ENCODE results near the gene TBC1D16. TPM values are rescaled to one million over a fixed set of nuclear protein-coding genes. Genes with fewer than 3 reads are reported as not detected.

The TBC1D16 gene
- polyA plus RNA-seq, 1 experiment, result 9.0 TPM

DNA sequence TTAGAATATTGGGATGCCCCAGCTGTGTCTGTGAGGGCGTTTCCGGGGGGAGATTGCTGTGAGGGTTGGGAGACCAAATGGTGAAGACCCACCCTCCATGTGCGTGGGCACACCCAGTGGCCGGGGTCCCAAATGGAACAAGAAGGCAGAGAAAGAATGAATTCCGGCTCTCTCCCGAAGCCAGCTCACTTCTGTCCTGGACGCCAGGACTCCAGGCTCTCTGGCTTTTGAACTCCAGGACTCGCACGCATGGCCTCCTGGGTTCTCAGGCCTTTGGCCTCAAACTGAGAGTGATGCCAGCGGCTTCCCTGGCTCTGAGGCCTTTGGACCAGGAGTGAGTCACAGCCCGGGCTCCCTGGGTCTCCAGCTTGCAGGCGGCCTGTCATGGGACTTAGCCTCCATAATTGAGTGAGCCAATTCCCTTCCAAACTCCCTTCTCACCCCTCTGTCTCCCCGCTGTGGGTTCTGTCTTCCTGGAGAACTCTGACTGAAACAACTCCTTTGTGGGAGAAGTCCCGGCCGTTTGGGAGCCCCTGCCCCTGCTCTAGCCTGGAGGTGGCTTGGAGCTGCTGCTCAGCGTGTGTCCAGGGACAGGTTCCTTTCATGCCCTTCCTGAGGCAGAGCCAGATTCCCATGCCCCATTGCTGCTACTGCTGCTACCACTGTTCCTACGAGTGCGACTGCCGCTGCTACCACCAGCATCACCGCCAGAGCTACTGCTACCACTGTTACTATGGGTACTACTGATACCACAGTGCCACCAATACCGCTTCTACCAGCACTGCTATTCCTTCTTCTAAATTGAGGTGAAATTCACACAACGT is 146.6 kb downstream of the TBC1D16 start:
- no peak for DNase-seq (ENCODE audit: low read depth)
- TF ChIP-seq CTCF (IDR thresholded peaks at IDR 0.05; ENCODE audit: insufficient read depth, low read depth, low read length), result no peak
- Histone ChIP-seq H3K36me3 (ENCODE audit: control insufficient read depth, insufficient read depth, low read length) (no peaks in the 10 kb centered on the region), H3K27me3 (ENCODE audit: control insufficient read depth, insufficient read depth, low read length) (peaks cover 8% of the 10 kb centered on the region), H3K4me3 (ENCODE audit: low read depth, low read length) (no peak overlapping the region)
- ChIA-PET POLR2A (no interaction called here), CTCF (interaction anchor here (0.6 kb wide), 1 partner anchor 150 kb away, joined by 3 read pairs; no protein-coding TSS in a partner anchor)

- TF ChIP-seq CTCF (IDR thresholded peaks at IDR 0.05; ENCODE audit: insufficient read depth, low read depth, low read length), result no peak
- peaks cover 8% of the 10 kb centered on the region for H3K27me3 ChIP-seq (ENCODE audit: control insufficient read depth, insufficient read depth, low read length)
- ChIA-PET CTCF (no interaction called here), POLR2A (no interaction called here)
- H3K36me3 ChIP-seq (ENCODE audit: control insufficient read depth, insufficient read depth, low read length), result no peaks in the 10 kb centered on the region
- DNase-seq (ENCODE audit: low read depth), result no peak
- no peak overlapping the region for H3K4me3 ChIP-seq (ENCODE audit: low read depth, low read length)
Measured at GRCh38 chr17:79888009-79888540, 147.6 kb downstream of the TBC1D16 start.

DNA sequence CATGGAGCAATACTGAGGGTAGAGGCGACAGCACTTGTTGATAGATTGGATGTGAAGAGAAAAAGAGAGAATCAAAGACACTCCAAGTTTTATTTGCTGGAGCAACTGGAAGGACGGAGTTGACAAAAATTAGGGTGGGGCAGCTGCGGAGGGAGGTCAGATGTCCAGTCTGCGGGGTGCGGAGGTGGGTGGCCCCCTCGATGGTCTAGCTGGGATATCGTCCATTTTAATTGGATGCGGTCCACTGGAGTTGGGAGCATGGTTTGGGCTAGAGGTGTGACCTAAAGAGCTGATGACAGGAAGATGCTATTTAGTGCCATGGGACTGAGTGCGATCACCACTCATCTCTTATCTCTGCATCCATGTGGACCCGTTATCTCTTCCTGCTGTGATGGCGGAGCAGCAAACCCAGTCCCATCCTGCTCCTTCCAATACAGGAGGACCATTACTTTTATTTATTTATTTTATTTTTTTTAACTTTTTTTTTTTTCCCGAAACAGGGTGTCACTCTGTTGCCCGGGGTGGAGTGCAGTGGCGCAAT is 148.2 kb downstream of the TBC1D16 start:
- Histone ChIP-seq H3K27me3 (ENCODE audit: control insufficient read depth, insufficient read depth, low read length) (peaks cover 8% of the 10 kb centered on the region), H3K36me3 (ENCODE audit: control insufficient read depth, insufficient read depth, low read length) (no peaks in the 10 kb centered on the region), H3K4me3 (ENCODE audit: low read depth, low read length) (no peak overlapping the region)
- no peak for TF ChIP-seq CTCF (IDR thresholded peaks at IDR 0.05; ENCODE audit: insufficient read depth, low read depth, low read length)
- CTCF ChIA-PET, result no interaction called here
- POLR2A ChIA-PET, result no interaction called here
- no peak for DNase-seq (ENCODE audit: low read depth)

GRCh38 chr17:79883202-79883601 is 152.5 kb downstream of the TBC1D16 start:
- Histone ChIP-seq H3K27me3 (ENCODE audit: control insufficient read depth, insufficient read depth, low read length) (no peaks in the 10 kb centered on the region; the same call in 1 of the 2 replicates), H3K36me3 (ENCODE audit: control insufficient read depth, insufficient read depth, low read length) (no peaks in the 10 kb centered on the region), H3K4me3 (ENCODE audit: low read depth, low read length) (no peak overlapping the region)
- DNase-seq (ENCODE audit: low read depth), result no peak
- ChIA-PET CTCF (interaction anchor here (0.7 kb wide), 1 partner anchor 10 kb away, joined by 3 read pairs; no protein-coding TSS in a partner anchor), POLR2A (no interaction called here)
- no peak for TF ChIP-seq CTCF (IDR thresholded peaks at IDR 0.05; ENCODE audit: insufficient read depth, low read depth, low read length)

Other genes with a start within 250 kb of the TBC1D16 start
- 0.32 and 0.47 TPM in 2 replicates for gene CBX8, start 238.8 kb downstream of the TBC1D16 start, polyA plus RNA-seq (2011; rRNA removed)
- 8.0 and 10.4 TPM in 2 replicates for gene CBX4, start 196.4 kb downstream of the TBC1D16 start, polyA plus RNA-seq (2011; rRNA removed)
- 2.3 and 3.1 TPM in 2 replicates for gene CCDC40, start 770 bp upstream of the TBC1D16 start, polyA plus RNA-seq (2011; rRNA removed)
- gene GAA, start 65.7 kb upstream of the TBC1D16 start, polyA plus RNA-seq (2011; rRNA removed), result 3.3 and 5.7 TPM in 2 replicates
- gene EIF4A3, start 111.3 kb upstream of the TBC1D16 start, polyA plus RNA-seq (2011; rRNA removed), result 89.0 and 89.4 TPM in 2 replicates
- not detected in 2 replicates for gene CARD14, start 134.2 kb upstream of the TBC1D16 start, polyA plus RNA-seq (2011; rRNA removed)
- 26.3 and 44.4 TPM in 2 replicates for gene SGSH, start 184.5 kb upstream of the TBC1D16 start, polyA plus RNA-seq (2011; rRNA removed)
- gene SLC26A11, start 184.6 kb upstream of the TBC1D16 start, polyA plus RNA-seq (2011; rRNA removed), result 10.6 and 17.1 TPM in 2 replicates
- 38.2 and 53.1 TPM in 2 replicates for gene RNF213, start 225.0 kb upstream of the TBC1D16 start, polyA plus RNA-seq (2011; rRNA removed)